ELF-1 (cell line): ENCODE data around the gene MED27.
A peak's percentile ranks its signal among the peaks of the same experiment; 100 is the strongest.
"Not testable (repeated sequence)": the region's sequence is repeated elsewhere in the genome, so short reads cannot be mapped to it uniquely, and the experiment has no call there.

Source experiments
- DNase-seq: peaks from one replicate; pipeline ENCODE4 v3.0.0-alpha.2; 2016; ENCODE audit warnings: low read depth, low spot score

The MED27 gene

DNA sequence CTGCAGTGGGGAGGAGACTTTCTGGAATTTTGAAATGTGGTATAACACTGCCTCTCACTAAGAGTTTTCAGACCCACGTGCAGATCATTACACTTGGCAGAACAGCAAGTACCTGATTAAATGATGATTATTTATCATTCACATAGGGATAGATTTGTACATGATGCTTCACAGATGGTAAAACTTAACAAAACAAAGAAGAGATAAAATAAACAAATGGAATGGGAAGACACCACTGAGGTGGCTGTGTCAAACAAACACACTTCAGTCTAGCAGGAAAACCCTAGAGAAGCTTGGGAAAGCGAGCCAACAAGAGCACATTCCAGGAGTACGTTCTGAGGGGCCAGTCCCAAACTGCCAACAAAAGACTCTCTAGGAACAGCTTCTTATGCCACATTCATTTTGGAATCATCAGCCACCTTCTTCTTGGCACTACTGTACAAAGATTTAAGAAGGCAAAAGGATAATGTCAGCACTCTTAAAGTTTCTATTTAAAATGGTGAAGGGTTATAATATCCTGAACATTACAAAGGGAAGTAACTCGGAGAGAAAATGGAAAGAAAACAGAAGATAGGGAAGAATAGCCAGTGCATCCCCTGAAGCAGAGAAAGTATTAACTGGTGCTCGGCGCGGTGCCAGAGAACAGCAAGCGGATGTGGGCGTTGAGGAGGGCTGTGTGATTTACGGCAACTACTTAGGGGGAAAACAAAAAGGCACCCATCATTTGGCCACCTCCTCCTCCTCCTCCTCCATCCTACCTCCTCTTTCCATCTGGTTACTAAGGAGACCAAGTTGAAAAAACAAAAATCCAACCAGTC, 1.6 kb downstream of the MED27 start:
- no peak for DNase-seq

DNA sequence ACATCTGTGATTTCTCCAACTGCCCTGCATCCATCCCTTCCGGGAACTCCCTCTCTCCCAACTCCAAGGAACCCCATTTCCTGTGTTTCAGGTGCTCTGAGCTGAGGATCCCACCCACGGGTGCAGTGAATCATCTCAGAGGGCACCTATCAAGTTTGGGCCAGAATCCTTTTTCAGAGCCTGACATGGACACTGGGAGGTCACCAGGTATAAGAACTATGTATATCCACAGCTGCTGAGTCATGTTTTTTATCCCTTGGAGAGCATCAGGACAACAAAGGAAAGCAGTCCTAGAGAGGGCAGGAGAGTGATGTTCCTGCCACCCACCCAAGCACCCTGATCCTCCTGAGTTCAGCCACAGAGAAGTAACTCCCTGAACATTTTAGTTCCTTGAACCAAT, 3.8 kb downstream of the MED27 start:
- DNase-seq, result no peak

DNA sequence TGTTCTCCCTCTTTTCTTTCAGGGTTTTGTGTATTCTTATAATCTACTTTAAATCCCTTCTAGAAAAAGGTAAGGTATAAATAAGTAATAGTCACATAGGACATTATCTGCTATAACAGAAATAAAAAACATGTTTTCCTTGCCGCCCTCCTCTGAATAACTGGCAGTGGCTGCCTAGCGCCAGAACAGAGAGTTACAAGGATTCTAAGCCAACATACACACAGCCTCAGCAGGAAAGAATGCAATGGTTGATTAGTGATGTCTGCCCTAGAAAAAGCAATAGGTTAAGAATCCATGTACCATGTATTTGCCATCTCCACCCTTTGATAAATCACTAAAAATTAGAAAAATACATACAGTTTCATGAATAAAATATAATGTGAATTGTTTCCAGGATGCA, 4.9 kb downstream of the MED27 start:
- no peak for DNase-seq

DNA sequence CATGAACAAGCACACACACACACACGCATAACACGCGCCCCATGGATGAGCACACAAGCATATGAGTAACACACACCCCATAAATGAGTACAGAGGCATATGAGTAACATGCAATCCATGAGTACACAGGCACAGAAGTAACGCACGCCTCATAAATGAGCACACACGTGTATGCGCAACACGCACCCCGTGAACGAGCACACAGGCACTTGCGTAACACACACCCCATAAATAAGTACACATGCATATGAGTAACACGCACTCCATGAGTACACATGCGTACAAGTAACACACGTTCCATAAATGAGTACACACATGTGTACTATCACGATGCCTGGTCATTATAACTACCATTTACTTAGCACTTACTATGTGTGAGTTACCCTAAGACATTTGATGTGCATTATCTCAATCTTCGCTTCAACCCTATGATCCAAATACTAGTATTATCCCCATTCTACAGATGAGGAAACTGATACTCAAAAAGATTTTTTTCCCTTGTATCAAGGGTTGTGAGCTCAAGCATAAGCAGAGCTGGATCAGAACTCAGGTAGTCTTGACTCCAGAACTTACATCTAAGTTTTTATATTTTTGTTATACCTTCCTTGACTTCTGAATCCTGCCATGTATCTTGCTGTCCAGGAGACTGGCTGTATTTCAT, 7.7 kb downstream of the MED27 start:
- no peak for DNase-seq

DNA sequence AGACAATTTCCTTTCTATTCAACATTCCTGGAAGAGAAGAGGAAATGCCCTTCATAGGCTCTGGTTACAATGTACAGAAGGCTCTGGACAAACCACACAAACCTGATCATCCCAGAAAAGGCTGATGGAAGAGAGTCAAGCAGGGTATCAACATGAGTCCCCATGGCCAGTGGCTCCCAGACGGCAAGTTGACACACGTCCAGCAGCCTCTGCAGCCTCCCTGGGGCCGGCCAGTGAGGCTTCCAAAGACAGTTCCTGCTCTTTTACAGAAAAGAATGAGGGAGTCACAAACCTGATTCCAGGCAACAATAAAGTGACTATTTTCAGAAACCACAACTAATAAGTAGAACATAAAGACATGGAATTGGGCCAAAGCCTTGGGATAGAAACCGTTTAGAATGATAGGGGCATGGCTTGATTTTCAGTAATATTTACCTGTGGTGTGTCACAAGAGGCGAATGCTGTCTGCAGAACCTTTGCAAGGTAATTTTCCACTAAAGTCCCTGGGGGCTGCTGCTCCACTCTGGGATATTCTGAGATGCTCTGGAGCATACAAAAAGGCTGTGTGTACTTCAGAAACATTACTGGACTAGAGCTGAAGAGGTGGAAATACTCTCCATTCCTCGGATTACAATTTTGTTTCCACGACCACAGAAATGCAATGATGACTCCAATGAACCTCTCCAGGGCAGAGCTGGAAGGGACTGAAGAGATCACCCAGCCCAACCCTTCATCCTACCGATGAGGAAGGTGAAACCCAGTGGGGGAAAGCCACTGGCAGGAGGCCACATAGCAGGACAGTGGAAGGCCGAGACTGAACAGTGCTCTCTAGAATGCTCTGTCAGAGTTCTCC, 10.4 kb downstream of the MED27 start:
- no peak for DNase-seq

DNA sequence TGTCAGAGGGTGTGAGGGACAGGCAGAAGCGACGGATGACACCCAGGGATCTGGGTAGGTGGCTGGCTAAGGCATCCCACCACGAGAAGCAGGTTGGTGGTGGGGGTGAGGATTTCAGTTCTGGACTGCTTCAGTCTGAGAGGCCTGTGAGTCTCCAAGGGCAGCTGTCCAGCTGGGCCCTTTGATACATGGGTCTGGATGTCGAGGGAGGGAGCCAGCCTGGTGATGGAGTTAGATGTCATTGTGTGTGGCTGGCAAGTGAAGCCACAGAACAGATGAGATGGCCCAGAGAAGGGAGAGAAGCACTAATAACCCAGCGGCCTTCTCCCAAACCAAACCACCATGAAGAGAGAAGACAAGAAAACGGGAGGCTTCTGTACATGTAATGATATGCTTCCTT, 11.1 kb downstream of the MED27 start:
- no peak for DNase-seq

DNA sequence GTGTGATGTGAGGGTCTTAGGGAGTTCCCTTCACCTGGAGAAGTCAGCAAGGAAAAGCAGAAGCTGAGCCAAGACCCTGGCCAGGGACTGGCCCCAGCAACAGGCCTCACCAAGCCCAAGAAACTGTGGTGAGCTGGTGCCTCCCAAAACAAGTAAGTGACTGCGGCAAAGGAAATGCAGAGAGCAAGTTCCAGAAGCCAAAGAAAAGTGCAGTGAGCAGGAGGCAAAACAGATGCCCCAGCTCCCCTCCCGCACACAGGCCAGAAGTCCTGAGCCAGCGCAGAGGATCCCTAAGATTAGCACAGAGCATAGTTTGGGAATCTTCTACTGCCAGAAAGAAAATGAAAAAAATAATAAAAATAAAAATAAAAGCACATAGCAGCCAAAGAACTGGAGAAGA, 13.2 kb downstream of the MED27 start:
- no peak for DNase-seq

DNA sequence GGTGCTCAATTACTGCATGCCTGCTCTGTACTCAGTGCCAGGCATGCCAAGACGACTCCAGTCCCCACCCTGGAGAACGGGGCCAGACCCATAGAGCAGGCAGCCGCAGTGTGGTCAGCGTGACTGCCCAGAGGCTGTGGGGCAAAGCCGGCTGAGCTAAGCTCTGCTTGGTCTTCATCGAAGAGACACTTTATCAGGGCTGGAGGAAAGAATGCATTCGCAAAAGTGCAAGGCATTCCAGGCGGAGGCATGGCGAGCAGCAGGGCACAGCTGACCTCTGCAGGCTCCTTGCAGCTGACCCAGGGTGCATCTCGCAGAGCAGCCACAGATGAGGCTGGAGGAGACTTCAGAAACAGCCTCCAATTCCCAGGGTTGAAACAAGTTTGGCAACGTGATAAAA, 13.6 kb downstream of the MED27 start:
- DNase-seq, result peak; percentile 14

DNA sequence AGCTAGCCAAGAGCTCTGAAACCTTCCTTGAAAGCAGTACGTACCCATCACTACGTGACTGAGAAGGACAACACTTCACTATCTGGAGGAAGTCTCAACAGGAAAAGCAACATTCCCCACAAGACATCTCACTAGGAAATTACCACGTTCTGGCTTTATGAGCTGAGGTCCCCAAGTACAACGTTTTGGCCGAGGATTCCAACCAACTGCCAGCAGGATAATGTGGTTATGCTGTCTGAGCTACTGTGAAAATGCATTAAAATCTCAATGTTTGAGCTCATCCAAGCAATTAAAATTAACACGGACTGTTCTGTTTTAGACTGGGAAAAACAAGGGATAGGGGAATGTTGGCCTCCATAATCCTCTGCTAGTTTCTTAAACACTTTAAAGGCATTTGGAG, 16.4 kb downstream of the MED27 start:
- no peak for DNase-seq

DNA sequence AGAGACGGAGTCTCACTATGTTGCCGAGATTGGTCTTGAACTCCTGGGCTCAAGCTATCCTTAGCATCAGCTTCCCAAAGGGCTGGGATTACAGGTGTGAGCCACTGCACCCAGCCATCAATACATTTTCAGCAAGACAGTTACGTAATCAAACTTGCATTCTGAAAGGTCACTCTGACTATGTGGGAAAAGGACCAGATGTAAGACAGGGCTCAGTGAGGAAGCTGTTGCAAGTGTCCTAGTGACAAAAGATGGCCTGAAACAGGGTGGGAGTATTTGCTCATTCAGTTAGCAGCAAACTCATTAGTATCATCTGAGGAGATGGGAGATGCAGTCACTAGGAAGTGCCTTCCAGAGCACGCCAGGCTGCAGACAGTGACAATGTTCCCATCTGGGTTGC, 16.9 kb downstream of the MED27 start:
- DNase-seq, result no peak

DNA sequence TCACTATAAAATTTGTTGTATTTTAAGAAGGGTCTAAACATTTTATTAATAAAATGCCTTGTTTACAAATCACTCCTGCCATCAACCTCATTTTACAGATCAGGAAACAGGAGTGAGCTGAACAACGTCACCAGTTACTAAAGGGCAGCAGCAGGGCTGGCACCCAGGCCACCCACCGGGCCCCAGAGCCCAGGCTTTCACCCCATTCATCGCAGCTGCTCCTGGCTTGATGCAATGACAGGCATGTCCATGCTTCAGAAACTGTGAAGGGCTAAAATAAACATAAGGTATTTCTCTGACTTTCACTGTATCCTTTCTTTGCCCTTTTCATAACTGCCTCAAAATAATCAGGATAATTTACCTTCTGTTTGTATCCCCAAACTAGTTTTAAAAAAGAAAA, 18.1 kb downstream of the MED27 start:
- DNase-seq, result no peak

DNA sequence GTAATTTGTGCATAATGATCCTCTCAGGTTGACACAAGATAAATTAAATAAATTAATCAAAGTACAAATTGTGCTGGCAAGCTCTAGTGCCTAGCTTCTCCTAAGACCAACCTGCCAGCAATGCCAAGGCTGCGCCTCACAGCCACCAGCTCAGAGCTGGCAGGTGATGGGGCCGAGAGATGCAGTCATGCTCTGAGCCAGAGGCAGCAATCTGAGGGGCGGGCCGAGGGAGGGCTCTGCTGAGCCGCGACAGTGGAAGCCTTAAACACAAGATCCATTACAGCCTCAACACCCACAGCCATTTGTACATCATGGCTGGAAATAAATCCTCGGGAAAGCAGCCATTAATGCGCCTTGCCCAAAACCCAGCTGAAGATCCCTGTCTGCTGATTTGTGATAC, 20.3 kb downstream of the MED27 start:
- no peak for DNase-seq

DNA sequence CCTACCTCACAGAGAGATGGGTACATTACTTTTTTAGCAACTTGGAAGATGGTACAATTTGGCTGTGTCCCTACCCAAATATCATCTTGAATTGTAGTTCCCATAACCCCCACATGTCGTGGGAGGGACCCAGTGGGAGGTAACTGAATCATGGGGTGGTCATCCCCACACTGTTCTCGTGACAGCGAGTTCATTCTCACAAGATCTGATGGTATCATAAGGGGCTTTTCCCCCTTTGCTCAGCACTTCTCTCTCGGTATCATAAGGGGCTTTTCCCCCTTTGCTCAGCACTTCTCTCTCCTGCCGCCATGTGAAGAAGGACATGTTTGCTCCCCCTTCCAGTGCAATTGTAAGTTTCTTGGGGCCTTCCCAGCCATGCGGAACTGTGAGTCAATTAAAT, 21.4 kb downstream of the MED27 start:
- DNase-seq, result not testable (repeated sequence)

DNA sequence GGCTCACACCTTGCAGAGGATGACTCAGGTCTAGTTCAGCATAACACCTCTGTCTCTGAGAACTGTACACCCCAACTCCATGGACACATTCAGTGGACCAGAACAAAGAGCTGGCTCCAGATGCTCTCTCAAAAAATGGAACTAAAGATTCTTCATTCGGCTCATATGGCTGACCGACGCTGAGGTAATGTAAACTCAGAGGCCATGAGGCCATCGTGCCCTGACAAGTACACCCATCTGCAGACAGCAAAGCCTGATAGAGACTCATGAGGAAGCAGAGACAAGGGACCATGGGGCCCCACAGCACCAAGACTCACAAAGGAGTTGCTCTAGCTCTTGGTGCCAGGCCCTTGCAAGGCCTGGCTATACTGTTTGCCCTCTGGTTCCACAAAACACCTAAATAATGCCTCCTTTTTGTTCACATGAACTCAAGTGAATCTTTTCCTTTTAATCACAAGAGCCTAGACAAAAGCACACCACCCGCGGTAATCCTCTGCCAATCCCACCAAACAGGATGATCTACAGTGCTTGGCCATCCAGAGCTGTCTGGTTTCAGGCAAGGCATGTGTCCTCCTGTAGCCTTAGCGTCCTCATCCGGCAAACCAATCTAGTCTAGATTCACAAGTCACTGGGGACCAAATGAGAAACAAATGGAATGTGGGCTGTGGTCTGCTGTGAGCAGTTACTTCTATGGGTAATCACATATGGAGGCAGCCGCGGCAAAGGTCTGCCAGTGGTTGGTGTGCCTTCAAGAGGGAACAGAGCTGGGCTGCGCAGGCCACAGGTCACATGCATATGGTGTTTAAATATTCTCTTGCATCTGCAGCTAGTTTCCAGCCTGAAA, 22.7 kb downstream of the MED27 start:
- no peak for DNase-seq

DNA sequence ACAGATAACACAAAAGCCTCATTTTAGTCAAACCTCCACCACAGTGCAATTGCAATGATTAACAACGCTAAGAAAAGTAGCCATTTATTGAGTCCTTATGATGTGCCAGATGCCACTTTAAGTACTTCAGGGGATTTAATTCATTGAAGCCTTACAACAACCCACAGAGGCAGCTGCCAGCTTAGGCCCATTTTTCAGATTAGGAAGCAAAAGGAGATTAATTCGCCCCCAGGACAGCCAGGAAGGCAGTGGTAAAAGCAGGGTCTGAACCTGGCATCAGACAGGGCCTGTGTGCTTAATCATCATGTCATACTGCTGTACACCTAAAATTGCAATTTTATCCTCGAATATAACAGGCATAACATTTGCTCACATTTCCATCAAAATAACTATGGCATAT, 23.9 kb downstream of the MED27 start:
- no peak for DNase-seq

DNA sequence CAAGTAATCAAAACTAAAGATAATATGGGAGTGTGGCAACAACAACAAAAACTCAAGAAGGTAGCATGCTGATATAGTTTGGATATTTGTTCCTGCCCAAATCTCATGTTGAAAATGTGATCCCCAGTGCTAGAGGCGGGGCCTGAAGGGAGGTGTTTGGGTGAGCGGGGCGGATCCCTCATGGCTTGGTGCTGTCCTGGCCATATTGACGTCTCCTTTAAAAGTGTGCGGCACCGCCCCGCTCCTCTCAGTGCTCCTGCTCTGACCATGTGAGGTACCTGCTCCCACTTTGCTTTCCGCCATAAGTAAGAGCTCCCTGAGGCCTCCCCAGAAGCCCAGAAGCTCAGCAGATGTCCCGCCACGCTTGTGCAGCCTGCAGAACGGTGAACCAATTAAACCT, 25.6 kb downstream of the MED27 start:
- no peak for DNase-seq

DNA sequence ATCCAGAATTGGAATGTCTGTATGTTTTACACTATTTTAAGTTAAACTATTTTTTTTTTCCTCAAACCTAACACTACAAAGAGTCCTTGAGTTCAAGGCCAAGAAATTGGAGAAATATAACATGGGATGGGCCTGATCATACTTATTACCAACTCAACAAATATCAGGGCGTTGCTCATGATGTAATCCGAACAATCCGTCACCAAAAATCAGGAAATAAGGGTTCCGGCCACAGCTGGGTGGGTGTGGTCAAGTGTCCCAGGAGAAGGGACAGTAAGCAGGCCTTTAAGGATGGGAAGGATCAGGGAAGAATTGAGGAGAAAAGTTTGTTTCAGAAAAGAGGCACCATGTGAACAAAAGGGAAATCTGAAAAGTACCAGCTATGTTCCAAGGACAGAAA, 29.8 kb downstream of the MED27 start:
- DNase-seq, result no peak

DNA sequence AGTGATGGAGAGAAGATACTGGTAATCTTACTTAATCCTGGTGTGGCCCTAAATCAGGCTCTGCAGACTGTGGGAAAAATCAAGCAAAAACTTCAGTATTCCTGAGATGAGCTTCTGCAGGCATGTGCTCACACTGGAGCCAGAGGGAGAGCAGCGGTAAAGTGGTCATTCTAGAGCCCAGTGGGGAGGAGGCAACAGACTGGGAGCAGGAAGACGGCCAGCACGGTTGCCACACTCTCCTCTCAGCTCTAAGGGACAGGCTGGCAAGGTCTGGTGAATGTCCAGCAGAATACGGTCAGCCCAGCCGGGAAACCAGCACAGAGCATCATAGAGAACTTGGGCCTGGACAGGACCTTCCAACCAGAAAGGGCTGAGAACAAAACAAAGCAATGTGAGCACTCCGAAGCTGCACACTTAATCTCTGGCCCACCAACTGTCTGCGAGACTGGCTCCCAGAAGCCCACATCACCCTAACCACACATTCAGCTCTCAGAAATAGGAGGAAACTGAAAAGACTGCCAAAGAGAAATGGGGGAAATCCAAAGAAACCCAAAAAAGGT, 30.3 kb downstream of the MED27 start:
- no peak for DNase-seq

DNA sequence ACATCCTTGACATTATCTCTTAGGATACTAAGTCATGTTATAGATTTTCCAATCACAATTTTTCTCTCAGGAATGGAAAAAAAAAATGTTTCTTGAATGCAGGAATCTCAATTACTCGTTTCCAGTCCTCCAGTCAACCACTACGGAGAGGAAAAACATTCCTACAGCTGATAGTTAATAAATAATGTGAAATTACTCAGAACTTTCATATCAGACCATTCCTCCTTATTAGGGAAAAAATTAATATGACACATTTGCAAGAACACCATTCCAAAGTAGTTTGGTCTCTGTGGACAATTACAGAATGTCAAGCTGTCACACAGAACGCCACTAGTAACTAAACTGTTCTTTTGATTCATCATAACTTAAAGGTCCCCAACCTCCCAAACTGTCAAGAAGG, 31.5 kb downstream of the MED27 start:
- DNase-seq, result no peak

DNA sequence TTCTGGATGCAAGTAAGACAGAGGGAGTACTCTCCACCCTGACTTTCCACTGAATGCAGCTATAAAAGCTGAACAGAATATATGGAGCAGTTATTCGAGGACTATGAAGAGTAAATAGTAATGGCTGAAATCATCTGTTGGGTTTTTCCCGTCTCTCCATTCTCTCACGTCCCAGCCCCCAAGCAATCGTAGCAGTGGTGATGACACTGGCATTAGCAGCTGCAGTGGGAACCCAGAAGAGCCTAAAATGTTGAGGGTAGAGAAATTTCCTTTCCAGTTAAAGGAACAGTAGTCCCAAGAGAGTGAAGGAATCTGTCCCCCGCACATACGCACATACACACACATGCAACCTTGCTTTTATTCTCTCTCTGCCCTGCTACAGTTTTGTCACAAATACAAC, 33.2 kb downstream of the MED27 start:
- DNase-seq, result no peak

DNA sequence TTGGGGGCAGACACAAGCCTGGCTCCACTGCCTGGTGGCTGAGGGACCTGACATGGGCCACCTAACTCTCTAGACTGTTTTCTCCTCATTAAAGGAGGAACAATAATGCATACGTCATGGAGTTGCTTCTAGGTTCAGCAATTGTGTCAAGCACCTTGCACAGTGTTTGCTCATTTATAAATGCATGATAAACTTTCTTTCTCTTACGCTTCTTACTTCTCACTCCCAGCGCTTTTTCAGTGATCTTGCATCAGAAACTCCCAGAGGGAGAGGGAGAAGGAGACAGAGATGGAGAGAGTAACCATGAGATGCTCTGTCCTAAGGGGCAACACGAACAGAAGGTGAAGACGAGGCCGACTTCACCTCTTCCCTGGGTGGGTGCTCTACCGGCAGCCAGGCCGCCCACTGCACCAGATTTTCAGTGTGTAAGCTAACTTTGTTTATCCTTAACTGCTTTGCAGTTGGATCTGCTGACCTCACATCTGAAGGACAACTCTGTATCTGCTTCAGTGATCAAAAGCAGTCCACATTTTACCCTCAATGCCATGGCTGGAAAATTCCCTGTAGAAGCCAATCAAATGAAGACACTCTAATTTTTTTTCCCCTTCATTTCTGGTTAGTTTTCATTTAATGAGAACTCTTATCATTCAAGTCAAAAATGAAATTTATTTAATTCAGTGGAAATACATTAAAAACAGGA, 35.3 kb downstream of the MED27 start:
- DNase-seq, result no peak
